Fibroblast of skin of right biceps (primary cell): ENCODE data around the gene DBN1.

Experiments
- DNase-seq: peaks from one replicate; pipeline ENCODE4 v3.0.0-alpha.2; 2013

The DBN1 gene

DNA sequence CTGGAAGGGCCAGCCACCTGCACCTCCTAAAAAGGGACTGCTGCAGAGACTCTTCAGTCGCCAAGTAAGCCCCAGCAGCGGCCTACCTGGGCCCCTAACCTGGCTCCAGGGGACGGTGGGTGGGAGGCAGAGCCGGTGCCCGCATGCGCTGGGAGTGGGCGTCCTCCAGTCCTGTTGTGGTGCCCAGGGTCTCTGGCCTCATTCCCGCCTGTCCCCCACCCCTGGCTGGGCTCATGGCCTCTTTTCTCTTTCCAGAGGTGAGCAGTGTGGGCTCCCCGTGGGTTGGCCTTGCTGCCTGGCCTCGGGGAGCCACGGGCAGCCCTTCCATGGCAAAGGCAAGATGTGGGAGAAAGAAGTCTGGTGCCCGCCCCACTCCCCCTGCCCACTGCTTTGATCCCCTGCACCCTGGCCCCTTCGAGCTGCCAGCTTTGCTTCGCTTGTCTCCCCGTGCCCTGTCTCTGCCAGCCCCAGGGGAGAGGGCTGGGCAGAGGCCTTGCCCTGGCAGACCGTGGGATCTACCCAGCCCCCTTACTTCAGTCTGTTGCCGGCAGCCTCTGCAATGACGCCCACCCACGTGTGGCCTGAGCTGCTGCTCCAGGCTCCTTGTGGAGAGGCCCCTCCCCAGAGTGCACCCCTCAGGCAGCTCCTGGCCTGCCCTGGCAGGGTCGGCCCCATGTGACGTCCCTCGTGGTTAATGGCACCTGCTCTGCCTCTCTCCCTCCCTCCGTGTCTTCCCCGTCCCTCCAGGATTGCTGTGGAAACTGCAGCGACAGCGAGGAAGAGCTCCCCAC lies 32.2 kb downstream of the DBN1 start:
- no peak for DNase-seq

DNA sequence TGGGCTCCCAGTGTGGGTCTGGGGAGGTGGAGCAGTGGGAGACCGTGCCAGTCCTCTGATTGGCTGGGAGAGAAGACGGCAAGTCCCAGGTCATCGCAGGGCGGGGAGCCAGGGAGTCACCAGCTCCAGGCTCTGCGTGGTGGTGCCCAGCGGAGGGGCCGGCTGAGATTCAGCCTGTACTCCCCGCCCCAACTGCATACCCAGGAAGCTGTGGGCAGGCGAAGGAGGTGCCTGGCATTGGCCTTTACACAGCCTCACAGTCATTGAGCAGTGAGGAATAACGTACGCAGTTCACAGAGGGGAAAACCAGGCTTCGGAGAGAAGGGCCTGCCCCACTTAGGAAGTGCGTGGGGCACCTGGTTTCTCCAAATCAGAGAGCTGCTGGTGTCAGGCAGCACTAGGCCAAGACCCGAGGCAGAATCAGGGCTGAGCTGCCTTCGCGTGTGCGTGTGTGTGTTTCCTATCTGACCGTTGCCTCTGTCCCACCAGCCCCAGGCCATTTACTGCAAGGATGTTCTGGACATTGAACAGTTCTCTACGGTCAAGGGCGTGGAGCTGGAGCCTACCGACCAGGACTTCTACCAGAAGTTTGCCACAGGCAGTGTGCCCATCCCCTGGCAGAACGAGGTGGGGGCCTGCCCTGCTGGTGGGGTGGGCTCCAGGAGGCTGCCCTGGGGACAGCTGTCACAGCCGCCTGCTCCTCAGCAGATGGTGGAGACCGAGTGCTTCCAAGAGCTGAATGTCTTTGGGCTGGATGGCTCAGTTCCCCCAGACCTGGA lies 33.0 kb downstream of the DBN1 start:
- DNase-seq, result no peak

GRCh38 chr5:177439518-177440053 lies 33.8 kb downstream of the DBN1 start:
- no peak for DNase-seq

DNA sequence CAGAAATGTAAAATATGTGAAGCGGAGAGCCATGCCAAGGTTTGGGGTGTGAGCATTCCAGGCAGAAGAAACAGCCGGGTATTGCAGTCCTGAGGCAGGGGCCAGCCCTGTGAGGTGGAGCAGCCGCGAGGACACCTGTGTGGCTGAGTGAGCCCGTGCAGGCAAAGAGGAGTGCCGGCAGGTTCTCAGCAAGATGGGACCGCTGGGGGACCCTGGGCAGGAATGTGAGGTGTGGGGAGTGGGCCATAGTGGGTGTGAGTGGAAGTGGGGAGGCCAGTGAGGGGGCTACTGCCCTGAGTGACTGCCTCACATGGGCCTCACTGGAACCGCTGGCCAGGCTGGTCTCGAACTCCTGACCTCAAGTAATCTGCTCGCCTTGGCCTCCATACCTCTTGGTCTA lies 35.0 kb downstream of the DBN1 start:
- DNase-seq, result no peak

DNA sequence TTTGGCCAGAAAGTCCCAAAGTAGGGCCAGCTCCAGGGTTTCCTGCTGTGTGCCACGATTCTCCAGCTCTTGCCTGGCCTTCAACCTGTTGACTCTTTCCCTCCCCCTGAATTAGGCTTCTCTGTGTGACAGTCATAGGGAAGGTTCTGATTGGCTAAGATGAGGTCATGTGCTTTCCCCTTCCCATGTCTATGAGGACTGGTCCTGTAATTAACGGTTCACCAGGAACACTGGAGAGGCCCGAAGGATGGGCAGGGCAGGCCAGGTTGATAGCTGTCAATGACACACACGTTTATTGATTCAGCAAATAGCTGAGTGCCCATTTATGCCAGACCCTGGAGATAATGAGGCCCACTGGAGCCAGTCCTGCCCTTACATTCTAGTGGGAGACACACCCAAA lies 35.8 kb downstream of the DBN1 start:
- DNase-seq, result no peak

DNA sequence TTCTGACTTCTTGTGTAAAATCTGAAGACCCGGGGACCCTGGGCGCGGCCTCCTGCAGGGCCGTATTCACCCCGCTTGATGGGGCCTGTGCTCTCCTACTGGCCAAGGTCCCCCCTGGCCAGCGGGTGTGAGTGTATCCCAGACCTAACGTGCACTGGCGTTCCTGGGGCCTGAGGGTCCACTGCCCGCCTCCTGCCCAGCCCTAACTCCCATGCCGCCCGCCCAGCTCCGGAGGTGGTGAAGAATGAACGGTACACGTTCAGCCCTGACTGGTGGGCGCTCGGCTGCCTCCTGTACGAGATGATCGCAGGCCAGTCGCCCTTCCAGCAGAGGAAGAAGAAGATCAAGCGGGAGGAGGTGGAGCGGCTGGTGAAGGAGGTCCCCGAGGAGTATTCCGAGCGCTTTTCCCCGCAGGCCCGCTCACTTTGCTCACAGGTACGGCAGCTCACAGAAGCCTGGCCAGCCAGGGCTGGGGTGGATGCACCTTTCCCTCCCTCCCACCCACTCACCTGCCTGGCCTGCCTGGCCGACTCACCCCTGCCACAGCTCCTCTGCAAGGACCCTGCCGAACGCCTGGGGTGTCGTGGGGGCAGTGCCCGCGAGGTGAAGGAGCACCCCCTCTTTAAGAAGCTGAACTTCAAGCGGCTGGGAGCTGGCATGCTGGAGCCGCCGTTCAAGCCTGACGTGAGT lies 37.4 kb downstream of the DBN1 start:
- no peak for DNase-seq

DNA sequence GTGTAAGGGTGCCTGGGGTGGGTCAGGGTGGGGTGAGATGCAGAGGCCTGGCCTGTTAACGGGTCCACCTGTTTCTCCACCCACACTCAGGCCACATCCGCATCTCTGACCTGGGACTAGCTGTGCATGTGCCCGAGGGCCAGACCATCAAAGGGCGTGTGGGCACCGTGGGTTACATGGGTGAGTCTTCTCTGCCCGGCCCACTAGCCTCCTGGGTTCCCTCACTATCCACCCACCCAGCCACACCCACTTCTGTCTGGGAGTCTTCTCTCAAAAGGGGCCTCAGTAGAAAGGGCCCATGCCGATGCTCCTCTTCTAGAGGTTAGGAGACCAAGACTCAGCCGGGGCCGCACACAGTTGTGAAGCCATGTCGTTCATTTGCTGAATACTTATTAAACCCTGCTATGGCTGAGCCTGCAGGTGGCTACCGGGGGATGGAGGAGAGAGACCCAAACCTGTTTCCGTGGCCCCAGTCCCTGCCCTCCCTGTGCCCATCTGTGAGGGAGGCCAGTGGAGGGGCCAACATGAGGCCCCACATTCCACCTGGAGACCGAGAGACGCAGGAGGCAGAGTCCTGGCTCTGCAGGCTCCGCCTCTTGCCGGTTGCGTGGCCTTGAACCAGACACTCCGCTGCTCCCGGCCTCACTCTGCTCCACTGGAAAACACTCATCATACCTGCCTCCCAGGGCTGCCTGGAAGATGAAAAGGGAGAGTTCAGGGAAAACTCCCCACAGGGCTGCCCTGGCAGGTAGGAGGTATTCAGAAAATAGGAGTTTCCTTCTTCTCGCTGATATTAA lies 38.3 kb downstream of the DBN1 start:
- no peak for DNase-seq

- no peak for DNase-seq
Observed at GRCh38 chr5:177434437-177434836, 39.0 kb downstream of the DBN1 start.

- DNase-seq, result no peak
Observed at GRCh38 chr5:177433658-177434217, 39.7 kb downstream of the DBN1 start.

- DNase-seq, result no peak
Observed at GRCh38 chr5:177432839-177433657, 40.4 kb downstream of the DBN1 start.

GRCh38 chr5:177432143-177432838 lies 41.1 kb downstream of the DBN1 start:
- DNase-seq, result no peak

DNA sequence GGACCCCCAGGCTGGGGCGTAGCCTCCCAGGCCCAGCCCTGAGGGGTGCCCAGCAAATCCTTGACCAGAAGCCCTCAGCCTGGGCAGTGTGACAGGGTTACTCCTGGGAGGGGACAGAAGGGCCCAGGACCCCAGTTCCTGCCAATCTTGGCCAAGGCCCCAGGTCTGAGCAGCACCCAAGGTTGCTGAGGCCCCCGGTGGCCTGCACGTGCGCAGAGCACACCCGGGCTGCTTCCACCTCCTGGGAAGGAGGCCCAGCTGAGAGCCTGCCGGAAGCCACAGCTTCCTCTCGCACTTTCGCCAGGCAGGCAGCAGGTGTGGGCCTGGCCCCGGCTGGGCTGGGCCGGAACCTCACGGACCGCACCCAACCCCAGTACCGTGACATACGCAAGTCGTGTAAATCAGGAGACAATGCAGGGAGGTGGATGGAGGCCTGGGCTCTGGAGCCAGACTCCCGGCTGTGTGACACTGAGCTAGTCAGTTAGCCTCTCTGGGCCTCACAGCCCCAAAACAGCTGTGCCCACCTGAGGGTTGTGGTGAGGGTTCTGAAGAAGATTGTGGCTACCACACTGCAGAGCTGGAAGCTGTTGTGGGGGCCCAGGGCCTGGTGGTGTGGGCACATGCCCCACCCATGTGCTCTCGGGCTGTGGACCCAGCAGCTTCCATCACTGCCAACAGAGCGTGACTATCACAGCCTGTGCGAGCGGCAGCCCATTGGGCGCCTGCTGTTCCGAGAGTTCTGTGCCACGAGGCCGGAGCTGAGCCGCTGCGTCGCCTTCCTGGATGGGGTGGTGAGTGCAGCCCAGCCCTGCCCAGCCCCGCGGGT lies 41.9 kb downstream of the DBN1 start:
- no peak for DNase-seq

- no peak for DNase-seq
Observed at GRCh38 chr5:177430972-177431316, 42.5 kb downstream of the DBN1 start.

GRCh38 chr5:177430140-177430951 lies 43.1 kb downstream of the DBN1 start:
- DNase-seq, result no peak

DNA sequence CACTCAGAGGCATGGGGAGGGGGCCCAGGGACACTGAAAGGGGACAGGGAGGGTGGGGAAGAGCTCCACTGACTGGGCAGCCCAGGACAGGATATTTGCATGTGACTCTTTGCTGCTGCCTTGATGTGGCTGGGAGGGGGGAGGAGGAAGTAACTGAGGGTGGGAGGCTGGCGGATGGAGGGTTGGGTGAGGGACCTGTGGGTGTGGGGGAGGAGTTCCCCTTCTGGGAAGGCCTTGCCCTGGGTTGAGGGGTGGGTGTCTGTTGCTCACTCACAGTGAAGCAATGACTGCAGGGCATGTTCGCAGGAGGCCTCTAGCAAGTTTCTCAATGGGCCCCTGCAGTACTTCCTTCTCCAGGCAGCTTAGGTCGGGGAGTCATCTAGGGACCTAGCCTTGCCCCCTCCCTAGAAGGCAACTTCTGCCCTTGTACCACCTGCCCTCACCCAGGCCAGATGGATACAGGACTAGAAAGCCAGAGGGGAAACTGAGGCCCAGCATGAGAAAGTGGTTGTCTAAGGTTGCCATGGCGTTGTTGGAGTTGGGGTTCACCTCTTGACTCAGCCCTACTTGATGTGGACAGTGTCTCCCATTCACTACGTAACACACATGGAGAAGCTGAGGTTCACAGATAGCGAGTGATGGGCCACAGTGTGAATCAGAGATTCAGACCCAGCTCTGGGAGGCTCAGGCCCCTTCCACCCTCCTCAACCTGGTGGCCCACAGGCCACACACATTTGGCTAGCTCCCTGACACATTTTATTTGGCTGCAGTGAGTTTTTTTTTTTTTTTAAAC lies 44.0 kb downstream of the DBN1 start:
- DNase-seq, result no peak

- DNase-seq, result no peak
Observed at GRCh38 chr5:177428574-177429217, 44.7 kb downstream of the DBN1 start.

DNA sequence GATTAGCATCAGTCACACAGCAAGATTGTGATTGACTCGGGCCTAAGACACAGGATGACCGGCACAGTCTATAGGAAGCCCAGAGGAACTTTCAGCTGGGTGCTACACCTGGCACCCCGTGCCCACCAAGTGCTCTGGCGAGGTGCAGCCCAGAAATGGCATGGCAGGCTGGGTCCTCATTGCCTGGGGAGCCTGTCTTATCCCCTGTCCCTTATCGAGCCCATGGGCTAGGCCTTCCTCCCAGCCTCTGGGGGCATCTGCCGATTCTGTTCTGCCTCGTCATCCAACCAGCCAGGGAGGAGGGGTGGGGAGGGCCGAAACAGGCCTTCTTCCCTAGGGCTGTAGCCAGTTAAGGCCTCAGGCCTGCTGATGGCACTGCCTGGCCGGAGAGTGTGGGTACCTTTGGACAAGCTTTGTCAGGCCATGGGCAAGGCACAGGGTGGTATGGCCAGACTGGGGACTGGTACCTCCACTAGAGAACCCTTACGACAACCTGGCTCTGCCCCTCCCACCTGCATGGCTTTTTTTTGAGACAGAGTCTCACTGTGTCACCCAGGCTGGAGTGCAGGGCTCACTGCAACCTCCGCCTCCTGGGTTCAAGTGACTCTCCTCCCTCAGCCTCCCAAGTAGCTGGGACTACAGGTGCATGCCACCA lies 45.4 kb downstream of the DBN1 start:
- DNase-seq, result no peak
